Psoas muscle (tissue), 8 donors: ENCODE results near the gene URI1. TPM values are rescaled to one million over a fixed set of nuclear protein-coding genes. Genes with fewer than 3 reads are reported as not detected.

Source experiments
- ATAC-seq, 4 donors: fragments of 200-7000 bp; cut with Tn5 transposase; one replicate each; pipeline ENCODE4 v1.9.1; 2020; ENCODE audit warnings: moderate library complexity in 3 of 4, mild to moderate bottlenecking in 2 of 4
- DNase-seq, 2 donors: peaks; one replicate each; pipeline ENCODE4 v3.0.0-alpha.2; 2020
- H3K27ac ChIP-seq: fragments of 200-600 bp; one replicate; pipeline ENCODE4 v1.8.0; 2022
- H3K27me3 ChIP-seq, 3 donors: fragments of 200-600 bp in 1 of 3; one replicate each; pipeline versions ENCODE4 v1.6.1 to v1.8.0; 2013 to 2022; ENCODE audit warnings: low read length in 2 of 3, mild to moderate bottlenecking in 2 of 3, moderate library complexity in 1 of 3; ENCODE audit not compliant: insufficient read depth in 3 of 3
- H3K36me3 ChIP-seq, 2 donors: fragments of 200-600 bp in 1 of 2; one replicate each; pipeline versions ENCODE4 v1.6.1 to v1.8.0; 2013 to 2022; ENCODE audit warnings: low read depth in 1 of 2, mild to moderate bottlenecking in 1 of 2, moderate library complexity in 1 of 2; ENCODE audit not compliant: insufficient read depth in 1 of 2
- H3K4me1 ChIP-seq: fragments of 200-600 bp; one replicate; pipeline ENCODE4 v1.8.0; 2022
- H3K4me3 ChIP-seq: fragments of 200-600 bp; one replicate; pipeline ENCODE4 v1.8.0; 2022; ENCODE audit warnings: mild to moderate bottlenecking
- H3K9me3 ChIP-seq: fragments of 200-600 bp; one replicate; pipeline ENCODE4 v1.8.0; 2022
- WGBS, 3 donors: extraction: QIAGEN DNeasy Blood & Tissue Kit; methylation state at CpG; one replicate each; pipeline versions ENCODE4 v1.1.6 to v1.1.7; 2013; 5-methylcytosine and 5-hydroxymethylcytosine counted together
- intact Hi-C, 2 donors: fragments of 100-400 bp; cut with DNase I; formaldehyde crosslinking; loops; one replicate each; pipeline versions ENCODE4 v1.11.0 to v1.14.2; 2022
- polyA plus RNA-seq, 3 donors: library from polyadenylated mRNA; stranded (reverse); fragments of 200-250 nt; gene quantifications; one replicate each; pipeline ENCODE4 v1.2.3, GENCODE V29; 2013
- total RNA-seq, 4 donors: library from RNA; stranded (reverse); fragmentation: NEBNext Ultra II Directional in 2 of 4; extraction: Animal tissue kit (Norgen Biotek cat#: 25700) in 2 of 4; gene quantifications; one replicate each; pipeline versions ENCODE4 v1.2.1 to v1.2.4, GENCODE V29; 2021 to 2023
- TF ChIP-seq, protein P1 (sequence below): fragments of 200-600 bp; IDR thresholded peaks from one replicate; pipeline ENCODE4 v1.8.0; 2022; ENCODE audit warnings: antibody characterized with exemption
- donor health status: healthy with polysubstance abuse.
- donor health status: DM: no; HTN: no; CAD: no; lungs with moderate emphysema.
- donor health status: Bipolar disorder and iron deficiency.
- donor health status: healthy.
- donor health status: DM: yes; HTN: yes; CAD: no.
- donor health status: DM: no; HTN: no; CAD: no.
- donor health status: DM: no; HTN: no; CAD: no.
- donor health status: DM: yes; HTN: yes; CAD: no.

URI1 gene
- total and polyA plus RNA-seq, 7 donors: 37.6 to 85.5 (median 54.9) TPM

DNA sequence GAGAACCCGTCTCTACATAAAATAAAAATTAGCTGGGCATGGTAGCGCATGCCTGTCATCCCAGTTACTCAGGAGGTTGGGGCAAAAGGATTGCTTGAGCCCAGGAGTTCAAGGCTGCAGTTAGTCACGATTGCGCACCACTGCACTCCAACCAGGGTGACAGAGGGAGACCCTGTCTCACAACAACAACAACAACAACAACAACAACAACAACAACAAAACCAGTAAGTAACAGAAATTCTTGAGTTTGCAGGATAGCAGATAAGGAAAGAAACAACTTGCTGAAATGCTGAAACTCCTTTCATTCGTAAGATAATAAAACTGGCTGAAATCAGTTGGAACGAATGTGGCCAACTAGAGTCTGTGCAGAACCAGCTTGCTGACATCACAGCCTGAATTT is 23.1 kb upstream of the URI1 start:
- H3K27me3 ChIP-seq: no peaks in the 10 kb centered on the region
- no peak overlapping the region for H3K4me3 ChIP-seq
- intact Hi-C loops: no loop called here
- no peaks in the 10 kb centered on the region for H3K4me1 ChIP-seq
- no peaks in the 10 kb centered on the region for H3K36me3 ChIP-seq
- ATAC-seq (no peak), DNase-seq (no peak)
- 82 to 91% (median 86%) methylated on average over 6 of the region's 6 CpGs for WGBS, 3 donors
- TF ChIP-seq, protein P1, sequence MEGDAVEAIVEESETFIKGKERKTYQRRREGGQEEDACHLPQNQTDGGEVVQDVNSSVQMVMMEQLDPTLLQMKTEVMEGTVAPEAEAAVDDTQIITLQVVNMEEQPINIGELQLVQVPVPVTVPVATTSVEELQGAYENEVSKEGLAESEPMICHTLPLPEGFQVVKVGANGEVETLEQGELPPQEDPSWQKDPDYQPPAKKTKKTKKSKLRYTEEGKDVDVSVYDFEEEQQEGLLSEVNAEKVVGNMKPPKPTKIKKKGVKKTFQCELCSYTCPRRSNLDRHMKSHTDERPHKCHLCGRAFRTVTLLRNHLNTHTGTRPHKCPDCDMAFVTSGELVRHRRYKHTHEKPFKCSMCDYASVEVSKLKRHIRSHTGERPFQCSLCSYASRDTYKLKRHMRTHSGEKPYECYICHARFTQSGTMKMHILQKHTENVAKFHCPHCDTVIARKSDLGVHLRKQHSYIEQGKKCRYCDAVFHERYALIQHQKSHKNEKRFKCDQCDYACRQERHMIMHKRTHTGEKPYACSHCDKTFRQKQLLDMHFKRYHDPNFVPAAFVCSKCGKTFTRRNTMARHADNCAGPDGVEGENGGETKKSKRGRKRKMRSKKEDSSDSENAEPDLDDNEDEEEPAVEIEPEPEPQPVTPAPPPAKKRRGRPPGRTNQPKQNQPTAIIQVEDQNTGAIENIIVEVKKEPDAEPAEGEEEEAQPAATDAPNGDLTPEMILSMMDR: no peak
- no peaks in the 10 kb centered on the region for H3K9me3 ChIP-seq
- H3K27ac ChIP-seq: no peak overlapping the region

DNA sequence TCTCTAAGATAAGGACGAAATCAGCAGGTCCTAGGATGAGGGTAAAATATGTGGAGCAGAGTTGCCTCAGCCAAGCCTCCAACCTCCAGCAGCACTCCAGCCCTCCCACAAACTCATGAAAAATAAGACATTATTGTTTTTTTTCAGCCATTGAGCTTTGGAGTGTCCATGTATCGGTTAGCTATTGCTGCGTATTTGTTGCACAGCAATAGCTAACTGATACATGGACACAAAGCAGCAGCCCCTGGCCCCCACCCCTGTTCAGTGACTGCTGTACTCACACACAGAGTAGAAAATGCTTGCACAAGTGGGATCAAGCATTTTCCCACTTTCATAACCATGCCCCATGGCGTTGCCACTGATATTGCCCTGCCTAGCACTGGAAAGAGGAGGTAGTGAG is 19.1 kb upstream of the URI1 start:
- H3K4me1 ChIP-seq: no peaks in the 10 kb centered on the region
- WGBS, 3 donors: 85 to 96% (median 96%) methylated on average over 4 of the region's 4 CpGs
- TF ChIP-seq, protein P1: no peak
- H3K27me3 ChIP-seq: no peaks in the 10 kb centered on the region
- DNase-seq (no peak), ATAC-seq (no peak)
- no peak overlapping the region for H3K4me3 ChIP-seq
- H3K9me3 ChIP-seq: no peaks in the 10 kb centered on the region
- intact Hi-C loops: no loop called here
- H3K36me3 ChIP-seq: no peaks in the 10 kb centered on the region
- H3K27ac ChIP-seq: no peak overlapping the region

DNA sequence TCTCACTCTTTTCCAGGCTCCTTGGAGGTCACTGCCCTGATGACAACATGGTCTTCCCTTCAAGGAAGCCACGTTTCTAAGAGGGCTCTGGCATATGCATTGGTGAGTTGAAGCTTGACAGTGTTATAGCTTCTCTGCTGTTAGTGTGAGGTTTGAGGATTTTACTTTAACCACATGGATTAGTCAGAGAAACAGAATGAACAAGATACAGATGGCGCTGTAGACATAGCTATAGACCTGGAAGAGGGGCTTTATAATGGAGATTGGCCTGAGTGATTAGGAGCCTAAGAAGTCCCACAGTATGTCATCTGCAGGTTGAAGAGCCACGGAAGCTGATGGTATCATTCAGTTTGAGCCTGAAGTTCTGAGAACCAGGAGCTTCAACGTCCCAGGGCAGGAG is 18.4 kb upstream of the URI1 start:
- ATAC-seq: no peak
- Histone ChIP-seq H3K36me3 (no peaks in the 10 kb centered on the region), H3K4me1 (no peaks in the 10 kb centered on the region), H3K4me3 (no peak overlapping the region), H3K27me3 (no peaks in the 10 kb centered on the region), H3K27ac (no peak overlapping the region), H3K9me3 (no peaks in the 10 kb centered on the region)
- TF ChIP-seq, protein P1: no peak
- WGBS, 3 donors: 70 to 76% (median 74%) methylated on average over 4 of the region's 4 CpGs
- intact Hi-C loops: no loop called here
- DNase-seq: no peak

DNA sequence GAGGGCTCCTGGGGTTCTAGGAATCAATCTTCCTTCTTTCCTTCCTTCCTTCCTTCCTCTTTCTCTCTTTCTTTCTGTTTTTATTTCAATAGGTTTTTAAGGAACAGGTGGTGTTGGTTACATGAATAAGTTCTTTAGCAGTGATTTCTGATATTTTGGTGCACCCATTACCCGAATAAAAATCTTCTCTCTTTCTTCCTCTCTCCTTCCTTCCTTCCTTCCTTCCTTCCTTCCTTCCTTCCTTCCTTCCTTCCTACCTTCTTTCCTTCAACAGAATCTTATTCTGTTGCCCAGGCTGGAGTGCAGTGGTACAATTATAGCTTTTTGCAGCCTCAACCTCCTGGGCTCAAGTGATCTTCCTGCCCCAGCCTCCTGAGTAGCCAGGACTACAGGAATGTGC is 16.0 kb upstream of the URI1 start:
- Histone ChIP-seq H3K4me3 (no peak overlapping the region), H3K36me3 (no peaks in the 10 kb centered on the region), H3K4me1 (no peaks in the 10 kb centered on the region), H3K9me3 (no peaks in the 10 kb centered on the region), H3K27ac (no peak overlapping the region), H3K27me3 (no peaks in the 10 kb centered on the region)
- intact Hi-C loops: no loop called here
- ATAC-seq (no peak), DNase-seq (no peak)
- TF ChIP-seq, protein P1: no peak
- 50 to 72% (median 58%) methylated on average over 1 of the region's 1 CpG for WGBS, 3 donors

DNA sequence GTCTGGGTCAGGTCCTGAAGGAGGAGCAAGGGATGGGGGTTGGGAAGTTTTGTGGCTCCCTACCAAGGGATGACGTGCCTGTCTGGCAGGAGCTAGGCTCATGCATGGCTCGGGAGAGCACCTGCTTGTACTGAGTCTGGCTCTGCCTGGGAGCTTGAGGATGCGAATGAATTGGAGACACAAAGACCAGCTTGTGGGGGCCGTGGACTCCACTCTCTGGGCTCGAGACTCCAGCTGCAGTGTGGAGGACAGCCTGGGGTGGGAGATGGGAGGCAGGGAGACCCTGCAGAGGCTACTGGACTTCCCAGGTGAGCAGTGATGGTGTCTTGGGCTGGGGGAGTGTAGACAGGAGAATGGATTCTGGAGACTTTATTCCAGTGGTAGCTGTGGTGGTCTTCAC is 15.2 kb upstream of the URI1 start:
- WGBS, 3 donors: 47 to 55% (median 52%) methylated on average over 5 of the region's 5 CpGs
- Histone ChIP-seq H3K27ac (no peak overlapping the region), H3K4me1 (no peaks in the 10 kb centered on the region), H3K27me3 (no peaks in the 10 kb centered on the region), H3K4me3 (no peak overlapping the region), H3K9me3 (no peaks in the 10 kb centered on the region), H3K36me3 (no peaks in the 10 kb centered on the region)
- intact Hi-C loops: no loop called here
- DNase-seq: no peak
- no peak for ATAC-seq
- TF ChIP-seq, protein P1: no peak
